ENCODE data around the gene PARL.

DNA sequence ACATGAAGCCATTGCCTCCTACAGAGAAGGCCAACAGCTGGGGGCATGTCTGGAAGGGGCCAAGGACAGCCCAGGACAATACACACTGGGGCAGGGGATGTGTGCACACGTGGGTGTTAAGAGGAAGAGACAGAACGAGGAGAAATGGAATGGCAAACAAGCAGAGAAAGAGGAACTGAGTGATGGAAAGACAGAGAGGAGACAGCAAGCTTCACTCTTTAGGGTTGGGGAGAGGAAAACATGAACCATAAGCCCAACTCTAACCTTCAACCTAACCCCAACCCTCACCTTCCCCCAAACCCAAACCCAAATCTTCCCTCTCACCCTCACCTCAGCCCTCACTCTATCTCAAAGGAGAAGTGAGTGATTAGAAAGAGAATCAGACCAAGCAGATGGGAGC, 11.9 kb upstream of the PARL start:
- TF ChIP-seq, protein P1, sequence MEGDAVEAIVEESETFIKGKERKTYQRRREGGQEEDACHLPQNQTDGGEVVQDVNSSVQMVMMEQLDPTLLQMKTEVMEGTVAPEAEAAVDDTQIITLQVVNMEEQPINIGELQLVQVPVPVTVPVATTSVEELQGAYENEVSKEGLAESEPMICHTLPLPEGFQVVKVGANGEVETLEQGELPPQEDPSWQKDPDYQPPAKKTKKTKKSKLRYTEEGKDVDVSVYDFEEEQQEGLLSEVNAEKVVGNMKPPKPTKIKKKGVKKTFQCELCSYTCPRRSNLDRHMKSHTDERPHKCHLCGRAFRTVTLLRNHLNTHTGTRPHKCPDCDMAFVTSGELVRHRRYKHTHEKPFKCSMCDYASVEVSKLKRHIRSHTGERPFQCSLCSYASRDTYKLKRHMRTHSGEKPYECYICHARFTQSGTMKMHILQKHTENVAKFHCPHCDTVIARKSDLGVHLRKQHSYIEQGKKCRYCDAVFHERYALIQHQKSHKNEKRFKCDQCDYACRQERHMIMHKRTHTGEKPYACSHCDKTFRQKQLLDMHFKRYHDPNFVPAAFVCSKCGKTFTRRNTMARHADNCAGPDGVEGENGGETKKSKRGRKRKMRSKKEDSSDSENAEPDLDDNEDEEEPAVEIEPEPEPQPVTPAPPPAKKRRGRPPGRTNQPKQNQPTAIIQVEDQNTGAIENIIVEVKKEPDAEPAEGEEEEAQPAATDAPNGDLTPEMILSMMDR (IDR thresholded peaks at IDR 0.05), result no peak
- TF ChIP-seq POLR2A (IDR thresholded peaks at IDR 0.05), result no peak
- TF ChIP-seq EP300 (IDR thresholded peaks at IDR 0.05), result no peak
